HG02588 (cell line): Measurements from ENCODE around the gene ADGRE3.
"Not testable (repeated sequence)": the region's sequence is repeated elsewhere in the genome, so short reads cannot be mapped to it uniquely, and the experiment has no call there.

Source experiments
- ATAC-seq: cut with Tn5 transposase; IDR thresholded peaks from one replicate; pipeline ENCODE4 v1.9.1; 2021; ENCODE audit warnings: mild to moderate bottlenecking, moderate library complexity; ENCODE audit not compliant: unreplicated experiment

ADGRE3 gene

GRCh38 chr19:14669940-14670339 lies 4.7 kb downstream of the ADGRE3 start:
- no peak for ATAC-seq

- no peak for ATAC-seq
Observed at GRCh38 chr19:14661372-14661924, 13.2 kb downstream of the ADGRE3 start.

GRCh38 chr19:14659874-14660489 lies 14.7 kb downstream of the ADGRE3 start:
- ATAC-seq, result no peak

GRCh38 chr19:14655726-14656125 lies 18.9 kb downstream of the ADGRE3 start:
- no peak for ATAC-seq

GRCh38 chr19:14654786-14655560 lies 19.7 kb downstream of the ADGRE3 start:
- no peak for ATAC-seq

- ATAC-seq, result no peak
Observed at GRCh38 chr19:14650161-14650560, 24.5 kb downstream of the ADGRE3 start.

- ATAC-seq, result no peak
Observed at GRCh38 chr19:14649020-14649419, 25.6 kb downstream of the ADGRE3 start.

- no peak for ATAC-seq
Observed at GRCh38 chr19:14648506-14648905, 26.1 kb downstream of the ADGRE3 start.

- no peak for ATAC-seq
Observed at GRCh38 chr19:14639536-14640277, 34.9 kb downstream of the ADGRE3 start.

- no peak for ATAC-seq
Observed at GRCh38 chr19:14632286-14632685, 42.4 kb downstream of the ADGRE3 start.

GRCh38 chr19:14629557-14629956 lies 45.1 kb downstream of the ADGRE3 start:
- ATAC-seq, result no peak

- not testable (repeated sequence) for ATAC-seq
Observed at GRCh38 chr19:14624491-14624890, 50.2 kb downstream of the ADGRE3 start.

GRCh38 chr19:14619404-14619803 lies 55.2 kb downstream of the ADGRE3 start:
- no peak for ATAC-seq

- ATAC-seq, result no peak
Observed at GRCh38 chr19:14616407-14616806, 58.2 kb downstream of the ADGRE3 start.

GRCh38 chr19:14615623-14616022 lies 59.0 kb downstream of the ADGRE3 start:
- ATAC-seq, result no peak

- ATAC-seq, result no peak
Observed at GRCh38 chr19:14614099-14614412, 60.6 kb downstream of the ADGRE3 start.

- not testable (repeated sequence) for ATAC-seq
Observed at GRCh38 chr19:14613399-14614098, 61.1 kb downstream of the ADGRE3 start.

GRCh38 chr19:14612657-14613056 lies 62.0 kb downstream of the ADGRE3 start:
- ATAC-seq, result no peak

- not testable (repeated sequence) for ATAC-seq
Observed at GRCh38 chr19:14612242-14612641, 62.4 kb downstream of the ADGRE3 start.

- no peak for ATAC-seq
Observed at GRCh38 chr19:14611051-14611450, 63.6 kb downstream of the ADGRE3 start.

GRCh38 chr19:14606627-14607026 lies 68.0 kb downstream of the ADGRE3 start:
- no peak for ATAC-seq
